IMR-90 (cell line): ENCODE results near the gene TMEM184B.

Source experiments
- CTCF ChIP-seq: conservative IDR thresholded peaks from 2 replicates; pipeline ENCODE4 v1.5.1; 2012; ENCODE audit warnings: mild to moderate bottlenecking, low read depth, low read length, improper control_type of control experiment
- POLR2A ChIP-seq: IDR thresholded peaks from 2 replicates; pipeline ENCODE4 v1.6.1; 2012; ENCODE audit warnings: mild to moderate bottlenecking, low read depth, low read length
- RFX5 ChIP-seq: IDR thresholded peaks from 2 replicates; pipeline ENCODE4 v1.8.0; 2012; ENCODE audit warnings: low read depth, mild to moderate bottlenecking, low read length, moderate library complexity
- SMC3 ChIP-seq: fragments of 150-350 bp; IDR thresholded peaks from 2 replicates; pipeline ENCODE4 v1.6.1; 2016; ENCODE audit warnings: low read depth, mild to moderate bottlenecking, antibody characterized with exemption, low read length, moderate library complexity

GRCh38 chr22:38190581-38190980, 82.2 kb downstream of the TMEM184B start:
- TF ChIP-seq CTCF (no peak), POLR2A (no peak), SMC3 (no peak), RFX5 (no peak)
